A549 treated with Mapracorat at 1 μM for 4 hours (cell line): ENCODE results near the gene FAM171A2. TPM values are rescaled to one million over a fixed set of nuclear protein-coding genes. Genes with fewer than 3 reads are reported as not detected.

Experiments used
- total RNA-seq: library from RNA; stranded (reverse); fragments of 200-300 nt; extraction: Qiagen RNA extraction; gene quantifications from 5 replicates; pipeline ENCODE4 v1.2.3, GENCODE V29; 2022

The FAM171A2 gene
- 2.5 to 4.4 TPM (median 4.0 TPM) in 5 replicates for total RNA-seq

GRCh38 chr17:44363613-44364159, at the start of gene FAM171A2:
TSS of gene FAM171A2 (minus strand) at chr17:44363853. CDS start at chr17:44363714, 139 bp downstream.

GRCh38 chr17:44389281-44389680, 25.6 kb upstream of the FAM171A2 start, which contains the start of gene ITGA2B:
TSS of gene ITGA2B (minus strand) at chr17:44389649. CDS start at chr17:44389473, 176 bp downstream.

GRCh38 chr17:44344939-44345453, 18.7 kb downstream of the FAM171A2 start, which contains the start of gene GRN:
TSS of gene GRN (plus strand) at chr17:44345302. CDS start at chr17:44349165, 3,863 bp downstream.

GRCh38 chr17:44324571-44325275, 38.9 kb downstream of the FAM171A2 start, which contains the start of gene SLC25A39:
TSS of gene SLC25A39 (minus strand) at chr17:44324823. CDS start at chr17:44323562, 1,261 bp downstream.

GRCh38 chr17:44308320-44308818, 55.3 kb downstream of the FAM171A2 start, which contains the start of gene RUNDC3A:
TSS of gene RUNDC3A (plus strand) at chr17:44308601. CDS start at chr17:44308833, 232 bp downstream.

Other genes with a start within 250 kb of the FAM171A2 start
- 13.9 to 19.7 TPM (median 15.3 TPM) in 5 replicates for gene HDAC5, start 240.2 kb downstream of the FAM171A2 start, total RNA-seq
- 8.4 to 11.2 TPM (median 10.1 TPM) in 5 replicates for gene HROB, start 221.9 kb downstream of the FAM171A2 start, total RNA-seq
- gene ASB16, start 193.1 kb downstream of the FAM171A2 start, total RNA-seq = 0.07 to 0.32 TPM (median 0.12 TPM) in 3 of 5 replicates, not detected in the others
- gene TMUB2, start 176.9 kb downstream of the FAM171A2 start, total RNA-seq = 36.2 to 44.7 TPM (median 43.5 TPM) in 5 replicates
- gene ATXN7L3, start 164.0 kb downstream of the FAM171A2 start, total RNA-seq = 49.9 to 70.2 TPM (median 66.3 TPM) in 5 replicates
- 86.8 to 95.4 TPM (median 90.0 TPM) in 5 replicates for gene UBTF, start 144.2 kb downstream of the FAM171A2 start, total RNA-seq
- gene SLC4A1, start 95.7 kb downstream of the FAM171A2 start, total RNA-seq = not detected in 5 replicates
- 0.74 to 1.1 TPM (median 0.83 TPM) in 5 replicates for gene RUNDC3A, start 55.3 kb downstream of the FAM171A2 start, total RNA-seq
- 141 to 218 TPM (median 197 TPM) in 5 replicates for gene SLC25A39, start 39.0 kb downstream of the FAM171A2 start, total RNA-seq
- gene GRN, start 18.6 kb downstream of the FAM171A2 start, total RNA-seq = 205 to 234 TPM (median 220 TPM) in 5 replicates
- 1.1 to 2.0 TPM (median 1.5 TPM) in 5 replicates for gene ITGA2B, start 25.8 kb upstream of the FAM171A2 start, total RNA-seq
- 16.8 to 24.3 TPM (median 21.6 TPM) in 5 replicates for gene GPATCH8, start 139.6 kb upstream of the FAM171A2 start, total RNA-seq
- gene FZD2, start 193.6 kb upstream of the FAM171A2 start, total RNA-seq = 25.7 to 39.3 TPM (median 35.8 TPM) in 5 replicates